RWPE1 (cell line): ENCODE data around the gene ZNF622.

Experiments
- CTCF ChIA-PET: fragments of 350-600 bp; sonication (Branson Sonifier 250); formaldehyde crosslinking; extraction: SDS; loops from one replicate; lab custom pipeline; 2021; lab: Yijun Ruan, JAX
- POLR2A ChIA-PET: fragments of 400-600 bp; formaldehyde crosslinking; extraction: SDS; loops from one replicate; lab custom pipeline; 2020; ENCODE audit warnings: antibody characterized with exemption; ENCODE audit not compliant: low non-redundant PET; lab: Yijun Ruan, JAX
- DNase-seq: peaks from one replicate; pipeline ENCODE4 v3.0.0; 2012; ENCODE audit warnings: low spot score
- H3K27ac ChIP-seq: fragments of 450-650 bp; 2 replicates; pipeline ENCODE4 v1.5.1; 2017
- TF ChIP-seq, protein P1 (sequence below): fragments of 450-650 bp; conservative IDR thresholded peaks from 2 replicates; pipeline ENCODE4 v1.5.1; 2017; ENCODE audit warnings: low read depth, mild to moderate bottlenecking

Gene ZNF622

DNA sequence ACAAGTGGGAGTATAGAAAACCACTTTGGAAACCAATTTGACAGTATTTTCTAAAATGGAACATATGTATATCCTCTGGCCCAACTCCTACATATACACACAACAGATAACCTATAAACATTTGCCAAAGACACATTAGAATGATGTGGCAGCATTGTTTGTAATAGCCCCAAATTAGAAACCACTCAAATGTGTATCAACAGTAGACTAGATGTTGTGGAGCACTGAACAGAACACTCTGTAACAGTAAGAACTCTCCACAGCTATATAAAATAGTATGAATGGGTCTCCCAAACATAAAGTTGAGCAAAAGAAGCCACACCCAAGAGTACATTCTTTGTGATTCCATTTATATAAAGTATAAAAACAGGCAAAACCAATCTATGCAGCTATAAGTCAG is 6.1 kb downstream of the ZNF622 start:
- TF ChIP-seq, protein P1, sequence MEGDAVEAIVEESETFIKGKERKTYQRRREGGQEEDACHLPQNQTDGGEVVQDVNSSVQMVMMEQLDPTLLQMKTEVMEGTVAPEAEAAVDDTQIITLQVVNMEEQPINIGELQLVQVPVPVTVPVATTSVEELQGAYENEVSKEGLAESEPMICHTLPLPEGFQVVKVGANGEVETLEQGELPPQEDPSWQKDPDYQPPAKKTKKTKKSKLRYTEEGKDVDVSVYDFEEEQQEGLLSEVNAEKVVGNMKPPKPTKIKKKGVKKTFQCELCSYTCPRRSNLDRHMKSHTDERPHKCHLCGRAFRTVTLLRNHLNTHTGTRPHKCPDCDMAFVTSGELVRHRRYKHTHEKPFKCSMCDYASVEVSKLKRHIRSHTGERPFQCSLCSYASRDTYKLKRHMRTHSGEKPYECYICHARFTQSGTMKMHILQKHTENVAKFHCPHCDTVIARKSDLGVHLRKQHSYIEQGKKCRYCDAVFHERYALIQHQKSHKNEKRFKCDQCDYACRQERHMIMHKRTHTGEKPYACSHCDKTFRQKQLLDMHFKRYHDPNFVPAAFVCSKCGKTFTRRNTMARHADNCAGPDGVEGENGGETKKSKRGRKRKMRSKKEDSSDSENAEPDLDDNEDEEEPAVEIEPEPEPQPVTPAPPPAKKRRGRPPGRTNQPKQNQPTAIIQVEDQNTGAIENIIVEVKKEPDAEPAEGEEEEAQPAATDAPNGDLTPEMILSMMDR, result no peak
- H3K27ac ChIP-seq, result no peak overlapping the region
- ChIA-PET CTCF (interaction anchor here (0.6 kb wide), 1 partner anchor 15 kb away, joined by 3 read pairs; no protein-coding TSS in a partner anchor), POLR2A (no interaction called here)
- no peak for DNase-seq

DNA sequence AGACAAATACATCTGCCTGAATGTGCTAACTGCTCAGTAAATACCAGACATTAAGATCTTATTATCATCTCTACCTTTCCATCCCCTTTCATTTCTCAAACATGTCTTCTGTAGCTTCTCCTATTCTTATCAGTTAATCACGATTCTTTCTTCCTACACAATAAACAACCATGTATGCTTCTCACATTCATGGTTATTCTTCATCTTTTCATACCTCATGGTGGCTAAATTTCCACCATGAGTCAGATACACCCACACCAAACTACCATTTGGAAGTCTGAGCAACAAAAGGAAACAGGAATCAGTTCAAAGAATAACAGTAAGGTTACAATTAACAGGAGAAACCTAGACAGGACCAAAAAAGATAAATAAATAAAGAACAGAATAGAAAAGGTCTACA is 7.7 kb downstream of the ZNF622 start:
- no peak for DNase-seq
- TF ChIP-seq, protein P1, result no peak
- ChIA-PET POLR2A (no interaction called here), CTCF (interaction anchor here (0.6 to 0.7 kb wide), 2 partner anchors 289 to 738 kb away, joined by 5 to 6 read pairs; no protein-coding TSS in a partner anchor)
- H3K27ac ChIP-seq, result no peak overlapping the region

DNA sequence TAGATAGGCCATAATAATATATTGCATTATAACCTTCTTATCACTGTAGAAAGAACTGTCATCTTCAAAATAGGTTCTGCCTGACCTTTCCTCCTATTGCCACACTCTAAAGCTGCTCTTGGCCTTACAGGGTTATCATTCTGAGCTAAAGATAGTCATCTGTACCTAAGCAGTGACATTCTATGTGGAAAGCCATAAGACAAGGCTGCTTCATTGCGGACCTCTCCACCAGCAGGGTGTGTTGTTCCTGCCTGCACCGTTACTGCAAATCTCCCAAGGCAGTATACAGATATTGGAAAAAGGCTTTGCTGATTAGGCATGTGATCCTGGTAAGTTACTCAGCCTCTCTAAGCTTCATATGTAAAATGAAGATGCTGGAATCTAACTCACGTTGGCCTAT is 8.1 kb downstream of the ZNF622 start:
- ChIA-PET POLR2A (no interaction called here), CTCF (interaction anchor here (0.8 kb wide), 1 partner anchor 296 kb away, joined by 4 read pairs; no protein-coding TSS in a partner anchor)
- TF ChIP-seq, protein P1, result no peak
- no peak overlapping the region for H3K27ac ChIP-seq
- DNase-seq, result no peak

DNA sequence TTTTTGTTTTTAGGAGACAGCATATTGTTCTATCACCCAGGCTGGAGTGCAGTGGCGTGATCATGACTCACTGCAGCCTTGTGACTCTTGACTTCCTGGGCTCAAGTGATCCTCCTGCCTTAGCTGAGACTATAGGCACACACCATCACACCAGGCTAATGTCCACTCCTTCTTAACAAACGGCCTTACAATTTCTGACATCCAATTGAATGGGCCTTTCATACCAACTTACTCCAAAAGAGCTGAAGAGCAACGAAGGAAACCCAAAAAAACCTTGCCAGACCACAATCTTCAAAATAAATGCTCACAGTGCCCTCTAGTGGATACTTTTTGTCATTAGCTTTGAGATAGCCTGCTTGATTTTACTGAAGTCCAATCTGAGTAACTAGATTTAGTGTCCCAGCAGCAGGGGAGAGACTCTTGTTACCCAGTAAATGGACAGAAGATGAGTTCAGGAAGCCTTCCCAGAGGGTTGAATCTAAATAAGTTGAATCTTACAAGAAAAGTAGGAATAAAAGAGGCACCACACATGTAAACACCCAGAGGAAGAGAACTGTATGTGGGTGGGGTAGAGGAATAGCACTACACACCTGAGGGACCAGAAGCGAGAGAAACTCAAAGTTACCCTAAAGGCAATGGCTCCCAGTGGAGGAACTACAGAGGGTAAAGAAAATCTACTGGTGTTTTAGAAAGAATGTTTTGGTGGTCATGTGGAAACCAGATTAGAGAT is 9.3 kb downstream of the ZNF622 start:
- CTCF ChIA-PET, result interaction anchor here (0.5 to 1.9 kb wide), 8 partner anchors 9 to 1849 kb away, joined by 3 to 11 read pairs (median 4); no protein-coding TSS in a partner anchor
- peak; percentile 38 for DNase-seq
- no peak overlapping the region for H3K27ac ChIP-seq
- TF ChIP-seq, protein P1, result peak; percentile 86
- POLR2A ChIA-PET, result no interaction called here

DNA sequence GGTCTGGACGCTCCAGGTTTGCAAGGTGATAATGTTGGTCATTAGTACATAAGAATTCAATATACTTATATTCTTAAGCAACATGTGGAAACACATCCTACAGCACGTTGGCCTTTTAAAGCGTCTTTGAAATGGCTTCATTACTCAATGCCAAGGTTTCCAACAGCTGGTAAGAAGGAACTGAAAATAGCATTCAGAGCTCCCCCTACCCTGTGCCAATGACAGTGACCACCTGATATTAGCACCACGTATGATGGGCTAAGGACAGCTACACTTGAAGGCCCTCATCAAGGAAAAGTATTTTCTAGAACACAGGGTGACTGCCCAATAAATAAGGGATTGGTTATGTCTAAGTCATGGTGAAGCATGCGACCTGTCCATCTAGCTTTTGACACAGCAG is 9.9 kb downstream of the ZNF622 start:
- TF ChIP-seq, protein P1, result no peak
- H3K27ac ChIP-seq, result no peak overlapping the region
- ChIA-PET CTCF (interaction anchor here (0.5 to 1.9 kb wide), 8 partner anchors 9 to 1850 kb away, joined by 3 to 11 read pairs (median 4); no protein-coding TSS in a partner anchor), POLR2A (no interaction called here)
- no peak for DNase-seq

DNA sequence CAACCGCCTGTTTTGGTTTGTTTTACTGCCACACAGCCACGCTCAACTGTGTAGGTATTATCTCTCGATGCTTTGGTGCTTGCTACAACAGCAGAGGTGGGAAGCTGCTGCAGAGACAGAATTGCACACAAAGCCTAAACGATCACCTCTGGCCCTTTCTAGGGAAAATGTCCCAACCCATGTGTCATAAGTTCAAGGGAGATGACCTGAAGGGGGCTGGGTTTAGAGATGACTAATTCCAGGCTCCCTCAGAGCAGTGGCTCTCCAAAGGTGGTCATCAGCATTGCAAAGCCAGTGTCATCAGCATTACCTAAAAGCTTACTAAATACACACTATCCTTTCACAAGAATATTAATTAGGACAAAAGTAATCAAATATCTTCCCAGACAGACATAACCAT is 10.9 kb downstream of the ZNF622 start:
- TF ChIP-seq, protein P1, result no peak
- ChIA-PET POLR2A (no interaction called here), CTCF (interaction anchor here (0.6 to 1.9 kb wide), 3 partner anchors 108 to 294 kb away, joined by 3 to 10 read pairs (median 4); no protein-coding TSS in a partner anchor)
- no peak overlapping the region for H3K27ac ChIP-seq
- DNase-seq, result no peak
